Aorta (tissue), 5 donors: ENCODE results near the gene ARRDC1. TPM values are rescaled to one million over a fixed set of nuclear protein-coding genes. Genes with fewer than 3 reads are reported as not detected.

Source experiments
- ATAC-seq: fragments of 200-7000 bp; cut with Tn5 transposase; one replicate; pipeline ENCODE4 v1.9.1; 2022; ENCODE audit warnings: moderate library complexity; ENCODE audit not compliant: low FRiP score
- DNase-seq, 2 donors: peaks; one replicate each; pipeline ENCODE4 v3.0.0-alpha.2; 2020
- H3K27ac ChIP-seq, 2 donors: one replicate each; pipeline ENCODE4 v1.5.1; 2013; ENCODE audit warnings: low read length in 2 of 2, mild to moderate bottlenecking in 2 of 2, moderate library complexity in 2 of 2, control low read depth in 1 of 2, inconsistent platforms in 1 of 2, low read depth in 1 of 2
- H3K27me3 ChIP-seq, 2 donors: one replicate each; pipeline ENCODE4 v1.6.1; 2013; ENCODE audit warnings: control low read depth in 1 of 2, low read length in 1 of 2, mild to moderate bottlenecking in 1 of 2, moderate library complexity in 1 of 2; ENCODE audit not compliant: insufficient read depth in 2 of 2, control insufficient read depth in 1 of 2
- H3K36me3 ChIP-seq, 2 donors: one replicate each; pipeline ENCODE4 v1.6.1; 2013; ENCODE audit warnings: control low read depth in 1 of 2, low read length in 1 of 2, mild to moderate bottlenecking in 1 of 2; ENCODE audit not compliant: insufficient read depth in 2 of 2, control insufficient read depth in 1 of 2
- H3K4me1 ChIP-seq, 2 donors: one replicate each; pipeline ENCODE4 v1.6.1; 2013; ENCODE audit warnings: low read length in 2 of 2, control low read depth in 1 of 2, mild to moderate bottlenecking in 1 of 2, moderate library complexity in 1 of 2; ENCODE audit not compliant: insufficient read depth in 2 of 2, control insufficient read depth in 1 of 2
- H3K4me3 ChIP-seq, 2 donors: one replicate each; pipeline ENCODE4 v1.5.1; 2013; ENCODE audit warnings: low read length in 2 of 2, control low read depth in 1 of 2, mild to moderate bottlenecking in 1 of 2
- H3K9me3 ChIP-seq: one replicate; pipeline ENCODE4 v1.6.1; 2013; ENCODE audit warnings: mild to moderate bottlenecking, low read length; ENCODE audit not compliant: control insufficient read depth
- WGBS, 2 donors: extraction: QIAGEN DNeasy Blood & Tissue Kit; methylation state at CpG; one replicate each; pipeline ENCODE4 v1.1.7; 2013; 5-methylcytosine and 5-hydroxymethylcytosine counted together
- intact Hi-C, 2 donors: fragments of 100-400 bp; cut with DNase I; formaldehyde crosslinking; loops; one replicate each; pipeline versions ENCODE4 v1.14.2 to v1.15.0; 2022
- polyA plus RNA-seq, 2 donors: library from polyadenylated mRNA; stranded (reverse); fragments of 200-250 nt; gene quantifications; one replicate each; pipeline ENCODE4 v1.2.3, GENCODE V29; 2013
- total RNA-seq, 2 donors: library from RNA; stranded (reverse); fragmentation: NEBNext Ultra II Directional; extraction: Animal tissue kit (Norgen Biotek cat#: 25700); gene quantifications; one replicate each; pipeline ENCODE4 v1.2.1, GENCODE V29; 2021
- donor health status: healthy with polysubstance abuse.
- donor health status: Bipolar disorder and iron deficiency.
- donor health status: DM: no; HTN: no; CAD: no.
- donor health status: DM: no; HTN: no; CAD: no.
- donor health status: DM: yes; HTN: yes; CAD: no.

ARRDC1 gene
- total and polyA plus RNA-seq, 4 donors = 20.6 to 58.9 (median 31.2) TPM

DNA sequence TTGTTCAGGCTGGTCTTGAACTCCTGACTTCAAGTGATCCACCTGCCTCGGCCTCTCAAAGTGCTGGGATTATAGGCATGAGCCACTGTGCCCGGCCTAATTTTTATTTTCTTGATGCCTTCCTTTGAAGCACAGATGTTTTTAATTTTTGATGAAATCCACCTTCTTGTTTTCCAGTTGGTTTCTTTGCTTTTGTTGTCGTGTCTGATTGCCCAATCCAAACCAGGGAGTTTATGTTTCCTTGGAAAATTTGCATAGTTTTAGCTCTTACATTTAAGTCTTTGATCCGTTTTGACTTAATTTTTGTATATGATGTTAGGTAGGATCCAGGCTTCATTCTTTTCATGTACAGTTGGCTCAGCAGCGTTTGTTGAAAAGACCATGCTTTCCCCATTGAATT lies 28.5 kb downstream of the ARRDC1 start:
- Histone ChIP-seq H3K36me3 (no peaks in the 10 kb centered on the region), H3K27ac (no peak overlapping the region), H3K9me3 (no peaks in the 10 kb centered on the region), H3K4me3 (no peak overlapping the region), H3K4me1 (no peaks in the 10 kb centered on the region), H3K27me3 (no peaks in the 10 kb centered on the region)
- 84 to 87% methylated on average over 5 of the region's 5 CpGs for WGBS, 2 donors
- intact Hi-C loops = no loop called here
- DNase-seq (no peak), ATAC-seq (no peak)

DNA sequence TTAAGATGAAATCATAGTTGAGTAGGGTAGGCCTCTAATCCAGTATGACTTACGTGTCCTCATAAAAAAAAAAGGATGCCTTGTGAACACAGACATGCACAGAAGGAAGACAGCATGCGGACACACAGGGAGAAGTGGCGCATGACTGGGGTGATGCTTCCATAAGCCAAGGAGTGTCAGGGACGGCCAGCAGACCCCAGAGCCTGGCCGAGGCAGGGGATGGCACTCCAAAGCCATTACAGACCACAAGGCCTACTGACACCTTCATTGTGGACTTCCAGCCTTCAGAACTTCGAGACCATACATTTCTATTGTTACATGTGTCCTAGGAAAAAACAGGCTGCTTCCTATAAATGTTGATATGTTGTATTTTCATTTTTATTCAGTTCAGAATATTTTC lies 33.2 kb downstream of the ARRDC1 start:
- ATAC-seq (no peak), DNase-seq (no peak)
- H3K36me3 ChIP-seq = no peaks in the 10 kb centered on the region
- WGBS, 2 donors = 94 to 96% methylated on average over 6 of the region's 6 CpGs
- H3K27me3 ChIP-seq = no peaks in the 10 kb centered on the region
- H3K4me3 ChIP-seq = no peak overlapping the region
- no peaks in the 10 kb centered on the region for H3K9me3 ChIP-seq
- H3K4me1 ChIP-seq = no peaks in the 10 kb centered on the region
- H3K27ac ChIP-seq = no peak overlapping the region
- intact Hi-C loops = no loop called here

DNA sequence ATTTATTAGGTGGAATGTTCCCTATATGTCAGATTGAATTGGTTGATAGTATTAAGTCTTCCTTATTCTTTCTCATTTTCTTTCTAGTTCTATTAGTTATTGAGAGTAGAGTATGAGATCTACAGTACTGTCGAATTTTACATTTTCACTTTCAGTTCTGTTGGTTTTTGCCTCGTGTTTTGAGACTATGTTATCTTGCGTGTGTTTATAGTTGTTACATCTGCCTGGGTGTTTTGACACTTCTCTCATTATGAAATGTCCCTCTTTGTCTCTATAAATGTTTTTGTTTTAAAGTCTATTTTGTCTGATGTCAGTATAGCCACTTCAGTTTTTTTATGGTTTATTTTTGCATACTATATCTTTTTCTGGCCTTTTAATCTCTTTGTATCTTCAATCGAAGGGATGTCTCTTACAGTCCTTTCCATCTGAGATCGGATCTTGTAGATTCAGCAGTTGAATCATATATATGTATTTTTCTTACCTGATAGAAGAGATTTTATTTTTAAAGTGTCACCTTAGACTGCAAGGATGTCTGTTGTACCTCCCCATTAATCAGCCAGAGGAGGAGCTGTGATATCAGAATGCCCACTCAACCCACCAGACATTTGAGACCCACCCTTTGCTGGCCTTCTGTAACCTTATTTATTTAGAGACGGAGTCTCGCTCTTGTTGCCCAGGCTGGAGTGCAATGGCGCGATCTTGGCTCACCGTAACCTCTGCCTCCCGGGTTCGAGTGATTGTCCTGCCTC lies 34.0 kb downstream of the ARRDC1 start:
- Histone ChIP-seq H3K4me1 (no peaks in the 10 kb centered on the region), H3K4me3 (no peak overlapping the region), H3K27ac (no peak overlapping the region), H3K9me3 (no peaks in the 10 kb centered on the region), H3K36me3 (no peaks in the 10 kb centered on the region), H3K27me3 (no peaks in the 10 kb centered on the region)
- ATAC-seq = no peak
- WGBS, 2 donors = 82 to 86% methylated on average over 12 of the region's 12 CpGs
- intact Hi-C loops = no loop called here
- no peak for DNase-seq

DNA sequence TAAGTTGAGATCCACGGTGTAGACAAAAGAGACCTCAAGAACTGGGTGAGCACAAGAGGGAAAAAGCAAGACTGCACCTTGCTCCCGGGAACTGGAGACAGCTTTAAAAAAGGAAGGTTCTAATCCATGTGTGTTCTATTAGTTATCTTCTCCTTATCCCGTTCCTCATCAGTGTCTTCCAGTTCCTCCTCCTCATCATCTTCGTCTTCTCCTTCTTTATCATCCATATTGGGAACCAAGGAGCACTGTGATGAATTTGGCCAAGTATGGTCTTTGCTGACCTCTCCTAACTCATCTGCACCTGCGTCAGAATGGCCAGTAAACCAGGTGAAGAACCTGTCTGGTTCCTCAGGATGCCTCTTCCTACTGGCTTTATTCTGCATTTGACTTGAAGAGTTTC lies 35.4 kb downstream of the ARRDC1 start:
- Histone ChIP-seq H3K4me1 (no peaks in the 10 kb centered on the region), H3K27ac (no peak overlapping the region), H3K36me3 (no peaks in the 10 kb centered on the region), H3K27me3 (no peaks in the 10 kb centered on the region), H3K4me3 (no peak overlapping the region), H3K9me3 (no peaks in the 10 kb centered on the region)
- DNase-seq (no peak), ATAC-seq (no peak)
- intact Hi-C loops = no loop called here
- WGBS, 2 donors = 93 to 95% methylated on average over 5 of the region's 5 CpGs

DNA sequence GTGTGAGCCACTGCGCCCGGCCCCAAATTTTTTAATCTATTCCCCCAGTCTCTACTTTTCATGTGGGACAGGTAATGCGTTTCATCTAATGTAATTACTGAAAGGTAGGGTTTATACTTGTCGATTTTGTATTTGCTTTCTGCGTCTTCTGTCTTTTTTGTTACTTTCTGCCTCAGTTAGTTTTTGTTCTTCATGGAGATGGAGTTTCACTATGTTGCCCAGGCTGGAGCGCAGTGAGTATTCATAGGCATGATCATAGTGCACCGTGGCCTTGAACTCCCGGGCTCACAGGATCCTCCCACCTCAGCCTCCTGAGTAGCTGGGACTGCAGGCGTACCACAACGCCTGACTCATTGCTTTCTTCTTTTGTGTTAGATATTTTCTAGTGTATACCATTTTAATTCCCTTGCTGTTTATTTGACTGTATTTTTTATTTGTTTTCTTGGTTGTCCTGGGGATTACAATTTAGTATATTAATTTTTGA lies 36.7 kb downstream of the ARRDC1 start:
- no peak overlapping the region for H3K4me3 ChIP-seq
- no peak overlapping the region for H3K27ac ChIP-seq
- no peaks in the 10 kb centered on the region for H3K27me3 ChIP-seq
- ATAC-seq (no peak), DNase-seq (no peak)
- no peaks in the 10 kb centered on the region for H3K36me3 ChIP-seq
- WGBS, 2 donors = 96% methylated on average over 10 of the region's 10 CpGs
- intact Hi-C loops = no loop called here
- H3K9me3 ChIP-seq = no peaks in the 10 kb centered on the region
- no peaks in the 10 kb centered on the region for H3K4me1 ChIP-seq

DNA sequence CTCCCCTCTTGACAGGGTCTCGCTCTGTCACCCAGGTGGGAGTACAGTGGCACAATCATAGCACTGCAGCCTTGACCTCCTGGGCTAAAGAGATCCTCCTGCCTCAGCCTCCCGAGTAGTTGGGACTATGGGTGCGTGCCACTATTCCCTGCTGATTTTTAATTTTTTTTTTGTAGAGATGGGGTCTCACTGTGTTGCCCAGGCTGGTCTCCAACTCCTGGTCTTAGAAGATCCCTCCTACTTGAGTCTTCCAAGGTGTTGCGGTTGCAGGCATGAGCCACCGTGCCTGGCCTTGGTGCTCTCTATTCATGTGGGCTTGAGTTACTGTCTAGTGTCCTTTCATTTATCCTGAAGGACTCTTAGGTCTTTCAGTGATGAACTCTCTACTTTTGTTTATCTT lies 37.4 kb downstream of the ARRDC1 start:
- no peaks in the 10 kb centered on the region for H3K9me3 ChIP-seq
- no peaks in the 10 kb centered on the region for H3K4me1 ChIP-seq
- H3K27me3 ChIP-seq = no peaks in the 10 kb centered on the region
- 92 to 97% methylated on average over 5 of the region's 5 CpGs for WGBS, 2 donors
- intact Hi-C loops = no loop called here
- ATAC-seq (no peak), DNase-seq (peak in 1 of 2 donors; percentile 16)
- no peak overlapping the region for H3K27ac ChIP-seq
- H3K4me3 ChIP-seq = no peak overlapping the region
- H3K36me3 ChIP-seq = no peaks in the 10 kb centered on the region

DNA sequence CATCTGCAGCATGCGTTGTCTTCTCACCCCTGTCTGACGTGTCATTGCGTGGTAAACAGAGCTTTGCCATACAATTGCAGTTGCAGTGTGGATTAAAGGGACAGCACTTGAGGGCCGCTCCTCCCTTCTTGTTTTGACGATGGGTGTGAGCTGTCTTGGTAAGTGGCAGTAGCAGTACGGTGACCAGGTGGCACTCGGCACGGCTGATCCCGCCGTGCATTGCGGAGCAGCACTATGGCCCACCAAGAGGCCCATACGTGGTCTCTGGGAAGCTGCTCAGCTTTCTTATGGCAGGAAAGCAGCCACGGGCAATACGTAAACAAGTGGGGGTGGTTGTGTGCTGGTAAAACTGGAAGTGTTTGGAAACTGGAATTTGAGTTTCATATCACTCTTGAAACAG lies 38.4 kb downstream of the ARRDC1 start:
- no peak overlapping the region for H3K4me3 ChIP-seq
- intact Hi-C loops = no loop called here
- DNase-seq (peak in 1 of 2 donors; percentile 43), ATAC-seq (no peak)
- 92% methylated on average over 14 of the region's 14 CpGs for WGBS, 2 donors
- no peaks in the 10 kb centered on the region for H3K27me3 ChIP-seq
- no peaks in the 10 kb centered on the region for H3K4me1 ChIP-seq
- H3K36me3 ChIP-seq = no peaks in the 10 kb centered on the region
- H3K27ac ChIP-seq = no peak overlapping the region
- no peaks in the 10 kb centered on the region for H3K9me3 ChIP-seq

DNA sequence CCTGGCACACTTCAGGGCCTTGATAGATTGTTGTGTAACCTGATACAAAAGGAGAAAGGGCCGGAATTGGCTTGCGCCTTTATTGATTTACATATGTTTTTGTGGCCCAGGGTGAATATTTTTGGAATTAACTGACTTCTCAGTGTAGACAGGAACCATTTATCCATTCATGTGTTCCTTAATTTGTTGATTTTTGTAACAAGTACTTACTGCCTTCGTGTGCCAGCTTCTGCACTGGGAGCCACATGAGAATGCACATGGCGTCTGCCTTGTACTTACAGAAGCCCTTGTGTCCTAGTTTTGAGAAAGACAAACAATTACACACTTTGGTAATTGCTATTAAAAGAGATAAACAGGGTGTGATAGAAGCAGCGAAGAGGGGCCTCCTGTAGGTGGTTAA lies 39.7 kb downstream of the ARRDC1 start:
- no peak overlapping the region for H3K4me3 ChIP-seq
- ATAC-seq (no peak), DNase-seq (peak in 1 of 2 donors; percentile 17)
- intact Hi-C loops = no loop called here
- no peaks in the 10 kb centered on the region for H3K27me3 ChIP-seq
- no peaks in the 10 kb centered on the region for H3K36me3 ChIP-seq
- no peak overlapping the region for H3K27ac ChIP-seq
- no peaks in the 10 kb centered on the region for H3K9me3 ChIP-seq
- WGBS, 2 donors = 90 to 91% methylated on average over 5 of the region's 5 CpGs
- H3K4me1 ChIP-seq = no peaks in the 10 kb centered on the region

DNA sequence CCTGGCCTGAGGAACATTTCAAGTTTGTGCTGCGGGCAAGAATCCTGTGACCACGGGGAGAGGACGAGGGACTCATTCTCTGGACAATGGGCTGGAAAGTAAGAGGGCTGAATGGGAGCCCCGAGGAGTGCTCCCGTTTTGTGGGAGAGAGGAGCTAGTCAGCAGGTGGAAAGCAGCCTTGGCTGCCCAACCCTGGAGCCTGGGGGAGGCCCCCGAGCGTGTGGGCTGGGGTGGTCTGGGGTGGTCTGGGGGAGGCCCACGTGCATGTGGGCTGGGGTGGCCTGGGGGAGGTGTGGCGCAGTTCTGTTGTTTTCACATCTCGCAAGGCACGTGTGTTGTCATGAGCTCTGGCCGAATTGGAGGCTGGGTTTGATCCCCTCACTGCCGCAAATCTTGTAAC lies 40.9 kb downstream of the ARRDC1 start:
- ATAC-seq (no peak), DNase-seq (peak in 1 of 2 donors; percentile 50)
- H3K4me3 ChIP-seq = no peak overlapping the region

More for the DNA sequence above, 40.9 kb downstream of the ARRDC1 start:
- intact Hi-C loops = no loop called here
- Histone ChIP-seq H3K4me1 (no peaks in the 10 kb centered on the region), H3K27ac (no peak overlapping the region), H3K27me3 (no peaks in the 10 kb centered on the region), H3K36me3 (peaks cover 0 to 2% of the 10 kb centered on the region in 2 donors), H3K9me3 (no peaks in the 10 kb centered on the region)
- 87 to 92% methylated on average over 13 of the region's 13 CpGs for WGBS, 2 donors
